GM19467 (cell line): ENCODE measurements around the gene MINDY2.
A peak's percentile ranks its signal among the peaks of the same experiment; 100 is the strongest.

Experiments used
- ATAC-seq: cut with Tn5 transposase; IDR thresholded peaks from one replicate; pipeline ENCODE4 v1.9.1; 2021; ENCODE audit warnings: mild to moderate bottlenecking, moderate library complexity; ENCODE audit not compliant: unreplicated experiment

MINDY2 gene

GRCh38 chr15:58770857-58771620 is at the start of gene MINDY2:
MINDY2 (plus strand) TSS chr15:58771302; CDS start chr15:58771396, 94 bp downstream.
- peak; percentile 94 for ATAC-seq

- ATAC-seq = peak; percentile 51
Observed at GRCh38 chr15:58724466-58724865, 46.6 kb upstream of the MINDY2 start.

- no peak for ATAC-seq
Observed at GRCh38 chr15:58726867-58727266, 44.2 kb upstream of the MINDY2 start.

- ATAC-seq = no peak
Observed at GRCh38 chr15:58731756-58732535, 39.2 kb upstream of the MINDY2 start.

GRCh38 chr15:58732625-58733363 is 38.3 kb upstream of the MINDY2 start:
- no peak for ATAC-seq

GRCh38 chr15:58734859-58735258 is 36.2 kb upstream of the MINDY2 start:
- no peak for ATAC-seq

GRCh38 chr15:58736018-58736643 is 35.0 kb upstream of the MINDY2 start:
- ATAC-seq = no peak

- no peak for ATAC-seq
Observed at GRCh38 chr15:58737298-58737697, 33.8 kb upstream of the MINDY2 start.

- no peak for ATAC-seq
Observed at GRCh38 chr15:58738046-58738707, 32.9 kb upstream of the MINDY2 start.

- ATAC-seq = no peak
Observed at GRCh38 chr15:58740436-58740835, 30.7 kb upstream of the MINDY2 start.

- no peak for ATAC-seq
Observed at GRCh38 chr15:58741032-58741431, 30.1 kb upstream of the MINDY2 start.

- ATAC-seq = no peak
Observed at GRCh38 chr15:58742022-58742813, 28.9 kb upstream of the MINDY2 start.

- ATAC-seq = no peak
Observed at GRCh38 chr15:58742819-58743502, 28.1 kb upstream of the MINDY2 start.

GRCh38 chr15:58746174-58746573 is 24.9 kb upstream of the MINDY2 start:
- no peak for ATAC-seq

GRCh38 chr15:58748040-58748851 is 22.9 kb upstream of the MINDY2 start:
- ATAC-seq = no peak

- peak; percentile 28 for ATAC-seq
Observed at GRCh38 chr15:58748852-58749531, 22.1 kb upstream of the MINDY2 start.

- ATAC-seq = peak; percentile 86
Observed at GRCh38 chr15:58749532-58750337, 21.4 kb upstream of the MINDY2 start, which contains the start of gene ADAM10. ADAM10 (minus strand) TSS chr15:58749707; CDS start chr15:58749534, 173 bp downstream.
